ENCODE measurements around the gene NFIB.

Gene NFIB

GRCh38 chr9:14318934-14319580 is 5.1 kb upstream of the NFIB start:
- peak; percentile 43 for DNase-seq (ENCODE audit: low spot score)

DNA sequence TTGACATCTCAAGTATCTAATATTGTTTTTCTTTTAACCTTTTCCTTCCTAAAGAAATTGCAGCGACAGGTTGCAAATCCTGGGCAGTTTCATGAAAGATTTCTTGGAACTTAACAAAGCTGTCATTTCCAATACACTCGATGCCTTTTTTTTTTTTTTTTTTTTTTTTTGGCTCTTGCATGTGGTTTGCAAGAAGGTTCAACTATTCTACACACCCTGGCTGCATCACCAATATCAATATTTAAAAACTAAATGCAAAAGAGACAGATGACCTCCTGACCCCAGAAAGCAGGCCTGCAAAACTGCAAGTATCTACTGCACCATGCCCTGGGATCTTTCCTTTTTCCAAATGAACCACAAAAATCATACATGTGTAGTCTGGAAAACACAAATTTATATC is 4.4 kb upstream of the NFIB start:
- DNase-seq (ENCODE audit: low spot score): no peak

DNA sequence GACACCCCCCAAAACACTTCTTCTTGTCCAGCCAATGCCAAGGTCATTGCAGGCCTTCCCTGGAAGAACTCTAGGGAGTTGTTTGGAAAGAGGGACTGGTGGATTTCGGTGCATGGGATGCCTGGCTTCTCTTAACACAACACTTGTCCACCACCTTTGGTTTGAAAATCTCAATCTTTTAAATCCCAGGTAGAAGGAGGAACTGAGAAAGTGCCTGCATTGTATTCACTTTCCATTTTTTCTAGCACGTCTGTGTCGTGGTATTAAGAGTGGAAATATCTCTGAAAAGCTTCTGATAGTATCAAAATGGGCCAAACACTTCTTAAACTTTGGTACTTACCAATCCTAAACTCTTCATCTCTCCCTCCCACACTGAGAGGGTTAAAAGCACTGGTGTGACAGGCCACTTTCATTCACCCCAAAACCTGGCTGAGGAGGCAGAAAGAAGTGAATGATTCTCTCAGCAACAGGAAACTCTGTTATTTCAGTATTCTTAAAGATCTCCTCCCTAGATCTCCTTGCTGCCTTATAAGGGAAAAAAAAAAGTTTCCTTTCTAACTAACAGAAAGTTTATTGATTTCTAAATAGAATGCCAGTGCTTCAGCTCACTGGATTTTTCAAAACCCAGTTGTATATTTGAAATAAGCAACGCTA is 3.9 kb upstream of the NFIB start:
- no peak for DNase-seq (ENCODE audit: low spot score)

DNA sequence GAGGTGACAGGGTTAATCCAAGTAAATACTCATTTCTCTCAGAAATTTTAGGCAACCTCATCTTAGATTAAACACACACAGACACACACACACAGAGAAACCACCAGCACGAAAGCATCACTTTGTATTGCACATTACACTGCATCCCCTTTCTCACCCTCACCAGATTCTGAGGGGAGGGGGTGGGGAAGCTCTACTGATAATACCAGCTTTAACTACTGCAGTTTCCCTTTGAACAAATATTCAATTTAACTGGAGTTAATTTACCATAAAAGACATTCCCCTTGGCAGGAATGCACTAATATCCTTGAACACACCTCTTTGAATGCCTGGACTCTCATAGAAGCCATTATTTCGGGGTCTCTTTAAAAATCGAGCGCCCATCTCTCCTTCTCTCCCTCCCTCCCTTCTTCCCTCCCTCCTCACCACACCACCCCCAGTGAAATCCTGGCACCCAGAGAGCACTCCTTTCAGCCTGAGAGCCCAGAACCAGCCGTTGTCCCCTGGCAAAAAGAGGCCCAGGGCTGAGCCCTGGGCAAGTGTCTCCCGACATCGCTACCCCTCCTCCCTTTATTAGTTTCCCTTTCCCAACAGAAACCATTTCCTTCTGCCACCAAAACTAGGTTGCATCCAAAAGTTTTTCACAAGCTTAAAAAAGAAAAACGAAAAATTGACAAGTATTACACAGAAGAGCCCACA is 2.8 kb upstream of the NFIB start:
- DNase-seq (ENCODE audit: low spot score): peak; percentile 59

DNA sequence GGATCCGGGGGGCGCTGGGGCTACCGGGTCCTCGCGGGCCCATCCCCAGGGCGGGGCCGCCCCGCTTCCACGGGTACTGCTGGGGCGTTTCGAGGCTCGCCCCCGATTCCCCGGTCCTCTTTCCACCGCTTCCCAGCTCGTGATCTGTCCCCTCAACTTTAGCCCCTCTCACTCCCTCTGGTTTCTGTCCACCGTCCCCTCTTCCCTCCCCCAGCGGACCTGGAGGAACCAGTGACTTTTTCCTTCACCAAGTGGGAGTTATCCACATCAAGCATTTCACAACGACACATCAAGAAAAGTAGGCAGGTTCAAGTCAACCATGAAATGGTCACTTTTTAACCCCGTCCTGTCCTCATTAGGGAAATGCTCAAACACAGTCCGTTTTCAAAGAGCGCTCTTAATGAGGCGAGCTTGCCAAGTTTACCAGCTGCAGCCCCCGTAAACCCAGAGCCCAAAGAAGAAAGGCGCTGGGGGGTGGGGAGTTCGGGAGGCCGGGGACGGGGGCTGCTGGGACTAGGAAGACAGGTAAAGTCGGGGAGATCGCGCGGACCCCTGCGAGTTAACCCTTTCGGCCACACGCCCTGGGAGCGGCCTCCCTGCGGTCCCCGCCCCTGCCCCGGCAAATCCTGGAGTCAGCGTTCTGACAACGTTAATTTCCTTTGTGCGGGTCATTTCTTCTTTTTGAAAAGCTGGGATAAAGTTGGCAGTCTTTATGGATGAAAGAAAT is 2.1 kb upstream of the NFIB start:
- peak; percentile 53 for DNase-seq (ENCODE audit: low spot score)

DNA sequence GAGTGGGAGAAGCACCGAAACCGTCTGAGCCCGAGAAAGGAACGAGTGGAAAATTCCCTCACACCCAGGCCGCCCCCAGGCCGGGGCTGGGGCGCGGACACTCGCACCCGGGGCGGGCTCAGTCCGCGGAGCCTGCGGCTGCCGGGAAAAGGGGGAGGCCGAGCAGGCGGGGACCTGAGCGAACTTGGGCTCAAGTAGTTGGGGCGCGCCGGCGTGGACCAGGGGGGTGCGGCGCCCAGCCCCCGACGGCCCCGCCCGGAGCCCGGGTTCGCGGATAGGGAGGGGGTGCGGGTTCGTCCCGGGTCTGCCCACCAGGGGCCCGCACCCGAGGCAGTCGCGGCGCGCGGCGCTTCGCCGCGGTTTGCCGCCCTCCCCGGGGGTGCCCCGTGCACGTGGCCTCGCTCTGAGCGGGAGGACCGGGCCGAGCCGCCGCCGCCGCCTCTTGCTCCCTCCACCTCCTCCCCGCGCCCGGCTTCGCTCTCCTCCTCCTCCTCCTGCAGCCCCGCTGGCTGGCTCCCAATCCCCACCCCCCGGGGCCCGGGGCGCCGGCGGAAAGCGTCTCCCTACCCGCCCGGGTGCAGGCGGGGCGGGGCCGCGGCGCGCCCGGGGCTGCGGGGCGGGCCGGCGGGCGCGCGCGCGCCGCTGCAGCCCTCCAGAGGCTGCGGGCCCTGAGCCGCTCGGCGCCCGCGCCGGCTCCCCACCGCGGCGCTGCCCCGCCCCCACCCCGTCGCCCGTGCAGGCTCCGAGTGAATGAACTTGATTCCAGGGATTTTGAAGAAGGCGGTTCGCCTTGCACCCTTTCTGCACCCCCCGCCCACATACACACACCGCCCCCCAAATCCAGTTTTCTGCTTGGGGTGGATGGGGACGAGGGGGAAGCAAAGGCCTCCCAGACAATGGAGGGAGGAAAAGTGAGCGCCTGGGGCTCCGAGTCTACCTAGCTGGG is 1.3 kb upstream of the NFIB start:
- DNase-seq (ENCODE audit: low spot score): peak; percentile 57

- peak; percentile 85 for DNase-seq (ENCODE audit: low spot score)
Measured at GRCh38 chr9:14314424-14314928, 535 bp upstream of the NFIB start.

DNA sequence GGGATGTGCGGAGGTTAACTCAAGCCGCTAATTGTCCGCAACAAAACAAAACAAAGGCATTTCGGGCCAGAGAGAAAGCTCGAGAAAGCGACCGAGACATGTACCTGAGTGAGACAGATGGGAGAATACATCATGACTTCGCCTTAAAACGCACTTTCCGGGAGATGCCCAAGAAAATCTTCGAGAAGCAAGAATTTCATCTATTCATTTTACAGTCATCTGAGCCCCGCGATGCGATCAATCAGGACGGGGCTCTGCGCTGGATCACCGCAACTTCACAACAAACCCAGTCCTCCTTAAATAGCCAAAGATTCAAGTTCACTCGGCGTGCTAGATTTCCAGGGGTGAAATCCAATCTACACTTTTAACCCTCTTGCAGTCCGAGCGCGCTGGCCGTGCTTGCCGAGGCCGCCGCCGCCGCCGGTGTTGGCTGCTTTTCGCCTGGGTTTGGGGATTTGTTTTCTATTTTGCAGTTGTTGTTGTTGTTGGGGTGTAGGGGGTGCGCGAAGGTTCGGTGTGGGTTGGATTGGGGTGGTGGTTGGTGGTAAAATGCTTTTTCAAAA is 482 bp downstream of the NFIB start:
- peak; percentile 38 for DNase-seq (ENCODE audit: low spot score)

- peak; percentile 54 for DNase-seq (ENCODE audit: low spot score)
Measured at GRCh38 chr9:14312719-14313377, 1.1 kb downstream of the NFIB start.

- DNase-seq (ENCODE audit: low spot score): no peak
Measured at GRCh38 chr9:14311956-14312685, 1.8 kb downstream of the NFIB start.

DNA sequence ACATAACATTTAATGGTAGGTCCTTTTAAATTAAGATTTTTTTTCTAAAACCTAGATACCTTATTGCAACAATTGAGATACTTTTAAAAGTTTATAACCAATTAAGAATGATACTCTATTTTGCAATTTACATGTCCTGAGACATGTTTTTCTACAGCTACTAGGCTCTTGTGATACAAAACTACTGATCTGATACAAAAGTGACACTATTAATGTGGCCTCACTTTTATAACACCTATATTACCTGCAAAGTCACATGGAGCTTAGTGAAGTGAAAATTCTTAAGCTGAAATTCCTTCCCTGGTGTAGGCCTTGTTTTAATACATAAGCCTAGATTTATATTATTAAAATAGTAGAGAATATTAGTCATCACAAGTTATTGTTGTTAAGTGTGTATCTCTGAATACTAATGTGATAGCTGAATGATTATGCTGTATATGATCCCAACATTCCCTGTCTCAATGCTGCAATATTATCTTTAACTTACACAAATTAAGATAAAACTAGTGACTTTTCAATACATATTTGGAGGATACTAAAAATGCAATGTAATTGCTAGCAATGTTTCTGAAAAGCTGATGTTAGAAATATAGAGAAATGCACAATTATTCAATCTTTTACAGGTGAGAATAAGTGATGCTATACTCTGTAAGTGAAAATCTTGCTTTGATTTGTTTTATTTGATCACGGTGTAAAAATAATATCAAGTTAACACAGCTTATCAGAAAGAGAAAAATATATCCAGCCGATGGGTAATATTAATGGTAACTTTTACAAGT is 2.6 kb downstream of the NFIB start:
- peak; percentile 29 for DNase-seq (ENCODE audit: low spot score)

DNA sequence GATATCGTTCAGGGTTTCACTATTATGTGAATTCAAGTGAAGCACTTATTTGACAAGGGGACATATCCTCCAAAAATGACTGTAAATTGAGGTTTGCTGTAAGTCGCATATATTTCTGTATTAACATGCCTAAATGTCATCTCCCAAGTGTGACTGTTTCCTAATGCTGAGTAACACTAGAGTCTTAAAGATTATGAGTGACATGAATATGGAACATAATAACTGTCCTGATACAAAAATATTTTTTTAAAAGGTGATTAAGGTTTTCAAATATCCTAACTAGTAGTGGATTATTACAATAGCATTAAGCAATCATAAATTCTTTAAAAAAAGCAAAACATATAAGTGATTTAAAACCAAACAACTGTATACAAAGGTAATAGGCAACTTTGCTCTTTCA is 3.6 kb downstream of the NFIB start:
- DNase-seq (ENCODE audit: low spot score): peak; percentile 22

DNA sequence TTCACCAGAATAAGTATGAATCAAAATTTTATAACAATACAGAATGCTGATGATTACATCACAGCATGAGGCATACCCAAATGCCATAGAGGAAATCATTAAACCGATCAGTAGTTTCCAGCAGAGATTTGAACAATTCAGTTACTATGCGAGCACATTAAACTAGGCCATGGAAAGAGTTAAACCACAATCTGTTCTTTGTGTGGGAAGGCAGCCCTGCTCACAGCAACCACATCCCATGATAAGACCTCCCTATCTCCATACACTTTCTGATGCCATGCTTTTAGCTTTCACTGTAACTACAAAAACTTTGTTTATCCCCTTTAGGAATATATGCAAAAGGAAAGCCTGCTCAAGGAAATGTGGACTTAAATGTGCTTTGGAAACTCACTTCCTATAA is 4.5 kb downstream of the NFIB start:
- DNase-seq (ENCODE audit: low spot score): peak; percentile 55

- DNase-seq (ENCODE audit: low spot score): peak; percentile 35
Measured at GRCh38 chr9:14308853-14309145, 5.1 kb downstream of the NFIB start.

DNA sequence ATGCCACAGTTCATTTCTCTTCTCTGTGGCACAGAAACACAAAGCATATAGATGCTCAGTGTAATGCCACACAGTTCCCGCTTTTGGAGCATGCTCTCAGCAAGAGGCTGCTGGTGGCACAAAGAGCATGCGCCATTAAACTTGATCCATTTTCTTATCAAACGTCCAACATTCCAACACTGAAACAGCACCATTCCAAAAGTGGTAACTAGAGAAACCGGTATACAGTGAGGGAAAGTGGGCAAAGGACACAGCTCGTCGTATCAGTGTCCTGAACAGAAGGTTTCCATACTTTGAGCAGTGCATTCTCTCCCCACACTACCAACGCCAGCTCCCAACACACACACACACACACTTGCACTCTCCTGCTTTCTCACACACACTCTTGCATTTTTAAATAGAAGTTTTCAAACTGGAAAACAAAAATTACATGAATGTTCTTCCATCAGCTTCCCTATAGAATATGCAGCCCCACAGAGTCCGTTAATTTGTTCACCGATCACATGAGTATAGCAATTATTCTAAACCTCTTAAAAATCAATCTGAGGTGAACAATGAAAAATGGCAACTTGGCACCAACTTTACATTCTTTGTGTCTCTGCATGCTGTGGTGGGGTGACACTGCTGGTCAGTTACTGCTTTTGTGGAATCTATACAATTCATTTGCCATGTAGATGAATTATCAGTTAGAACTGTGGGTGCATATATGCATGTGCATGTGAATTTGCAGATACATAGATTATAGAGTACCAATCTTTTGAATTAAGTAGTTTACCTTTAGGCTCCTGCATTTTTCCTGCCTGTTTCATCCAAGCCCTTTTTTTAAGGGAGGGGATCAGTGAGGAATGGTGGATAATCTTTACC is 5.7 kb downstream of the NFIB start:
- DNase-seq (ENCODE audit: low spot score): peak; percentile 77

- DNase-seq (ENCODE audit: low spot score): peak; percentile 73
Measured at GRCh38 chr9:14306672-14307660, 7.0 kb downstream of the NFIB start.

- DNase-seq (ENCODE audit: low spot score): no peak
Measured at GRCh38 chr9:14306188-14306587, 7.8 kb downstream of the NFIB start.
